Activated naive CD4-positive, alpha-beta T cell treated with Interleukin-2 at 50 U/mL for 16 hours (primary cell): ENCODE results near the gene SVIL.
"Not testable (repeated sequence)": the region's sequence is repeated elsewhere in the genome, so short reads cannot be mapped to it uniquely, and the experiment has no call there.

ENCODE experiments used
- DNase-seq: peaks from one replicate; pipeline ENCODE4 v3.0.0-alpha.2; 2020

Gene SVIL

GRCh38 chr10:29448125-29448524, 186.6 kb downstream of the SVIL start:
- DNase-seq, result no peak

- no peak for DNase-seq
Measured at GRCh38 chr10:29446327-29446726, 188.4 kb downstream of the SVIL start.

- no peak for DNase-seq
Measured at GRCh38 chr10:29443745-29444523, 190.8 kb downstream of the SVIL start.

- DNase-seq, result no peak
Measured at GRCh38 chr10:29440981-29441380, 193.8 kb downstream of the SVIL start.

- not testable (repeated sequence) for DNase-seq
Measured at GRCh38 chr10:29439005-29439404, 195.8 kb downstream of the SVIL start.

- no peak for DNase-seq
Measured at GRCh38 chr10:29438271-29438670, 196.5 kb downstream of the SVIL start.

- DNase-seq, result no peak
Measured at GRCh38 chr10:29437871-29438270, 196.9 kb downstream of the SVIL start.

GRCh38 chr10:29435809-29436501, 198.8 kb downstream of the SVIL start:
- no peak for DNase-seq

- DNase-seq, result no peak
Measured at GRCh38 chr10:29434111-29434510, 200.7 kb downstream of the SVIL start.

GRCh38 chr10:29431711-29432110, 203.1 kb downstream of the SVIL start:
- no peak for DNase-seq

- no peak for DNase-seq
Measured at GRCh38 chr10:29430101-29430500, 204.7 kb downstream of the SVIL start.

- no peak for DNase-seq
Measured at GRCh38 chr10:29428486-29428885, 206.3 kb downstream of the SVIL start.

- no peak for DNase-seq
Measured at GRCh38 chr10:29427667-29428066, 207.1 kb downstream of the SVIL start.

- DNase-seq, result no peak
Measured at GRCh38 chr10:29426420-29426819, 208.4 kb downstream of the SVIL start.

GRCh38 chr10:29424017-29424416, 210.8 kb downstream of the SVIL start:
- DNase-seq, result no peak

- DNase-seq, result no peak
Measured at GRCh38 chr10:29420744-29421143, 214.0 kb downstream of the SVIL start.

GRCh38 chr10:29417324-29417723, 217.4 kb downstream of the SVIL start:
- DNase-seq, result no peak

GRCh38 chr10:29415876-29416275, 218.9 kb downstream of the SVIL start:
- DNase-seq, result no peak

GRCh38 chr10:29414501-29414900, 220.3 kb downstream of the SVIL start:
- no peak for DNase-seq

GRCh38 chr10:29412485-29412884, 222.3 kb downstream of the SVIL start:
- no peak for DNase-seq

- no peak for DNase-seq
Measured at GRCh38 chr10:29411666-29412315, 223.0 kb downstream of the SVIL start.

GRCh38 chr10:29409241-29410054, 225.3 kb downstream of the SVIL start:
- peak; percentile 50 for DNase-seq

GRCh38 chr10:29408847-29409240, 225.9 kb downstream of the SVIL start:
- no peak for DNase-seq
